Panc1 (cell line): ENCODE measurements around the gene DOK7. TPM values are rescaled to one million over a fixed set of nuclear protein-coding genes. Genes with fewer than 3 reads are reported as not detected.

Experiments
- ATAC-seq: fragments of 200-7000 bp; cut with Tn5 transposase; 2 replicates; pipeline ENCODE4 v1.9.1; 2020; ENCODE audit warnings: mild to moderate bottlenecking, moderate library complexity
- BruUV-seq: library from RNA; stranded (reverse); fragments of 400-500 nt; replicated peaks from 2 replicates; lab custom pipeline; 2021; lab: Mats Ljungman, UMichigan
- CTCF ChIA-PET: fragments of 300-600 bp; sonication (Branson Sonifier 250); formaldehyde crosslinking; loops from one replicate; lab custom pipeline; 2022; ENCODE audit warnings: antibody characterized with exemption; lab: Charles Lee
- POLR2A ChIA-PET: fragments of 300-600 bp; sonication (Branson Sonifier 250); formaldehyde crosslinking; loops from one replicate; lab custom pipeline; 2022; ENCODE audit warnings: antibody characterized with exemption; lab: Charles Lee
- DNase-seq: peaks from one replicate; pipeline ENCODE4 v3.0.0-alpha.2; 2010; ENCODE audit warnings: low read depth, low spot score
- H3K27ac ChIP-seq: 2 replicates; pipeline ENCODE4 v1.5.1; 2011; ENCODE audit warnings: mild to moderate bottlenecking, low read length, inconsistent platforms
- H3K27me3 ChIP-seq: fragments of 200-500 bp; sonication (Bioruptor generic); 2 replicates; pipeline ENCODE4 v1.6.0; 2014; ENCODE audit warnings: low read length, inconsistent platforms; ENCODE audit not compliant: control insufficient read depth, insufficient read depth
- H3K36me3 ChIP-seq: fragments of 200-500 bp; sonication (Bioruptor generic); 2 replicates; pipeline ENCODE4 v1.5.1; 2014; ENCODE audit warnings: inconsistent platforms, mild to moderate bottlenecking, low read length, moderate library complexity; ENCODE audit not compliant: control insufficient read depth, insufficient read depth
- H3K4me1 ChIP-seq: 2 replicates; pipeline ENCODE4 v1.5.1; 2011; ENCODE audit warnings: inconsistent platforms, mild to moderate bottlenecking, low read length, moderate library complexity; ENCODE audit not compliant: control insufficient read depth, insufficient read depth
- H3K4me3 ChIP-seq, 2 experiments: 2 replicates each; pipeline ENCODE4 v1.5.1; 2011 to 2012; ENCODE audit warnings: low read depth in 2 of 2, low read length in 2 of 2, mild to moderate bottlenecking in 2 of 2, inconsistent platforms in 1 of 2, moderate library complexity in 1 of 2
- H3K9me3 ChIP-seq: fragments of 200-500 bp; sonication (Bioruptor generic); 2 replicates; pipeline ENCODE4 v1.5.1; 2014; ENCODE audit warnings: low read depth, mild to moderate bottlenecking, inconsistent platforms, low read length, moderate library complexity; ENCODE audit not compliant: control insufficient read depth, insufficient read depth
- POLR2AphosphoS5 ChIP-seq: IDR thresholded peaks from 2 replicates; pipeline ENCODE4 v1.6.1; 2012; ENCODE audit warnings: mild to moderate bottlenecking, low read depth, low read length, moderate library complexity
- SIN3A ChIP-seq: IDR thresholded peaks from 2 replicates; pipeline ENCODE4 v1.6.1; 2012; ENCODE audit warnings: low read depth, mild to moderate bottlenecking, low read length, moderate library complexity, borderline replicate concordance; ENCODE audit not compliant: insufficient read depth
- TCF7L2 ChIP-seq: IDR thresholded peaks from 2 replicates; pipeline ENCODE4 v1.6.1; 2011; ENCODE audit warnings: mild to moderate bottlenecking, low read depth, low read length, inconsistent platforms
- in situ Hi-C: cut with HindIII; loops from 2 replicates; pipeline ENCODE4 v1.10.0; 2016; ENCODE audit warnings: low sequenced_read_pairs, low pct_unique_long_range_greater_than_20kb
- intact Hi-C: fragments of 100-400 bp; cut with micrococcal nuclease; formaldehyde crosslinking; loops from one replicate; pipeline ENCODE4 v1.10.0; 2022; ENCODE audit not compliant: unreplicated experiment
- total RNA-seq: library from RNA; stranded (reverse); gene quantifications from one replicate; pipeline ENCODE4 v1.2.1, GENCODE V29; 2021; ENCODE audit not compliant: unreplicated experiment
- TF ChIP-seq, protein P1 (sequence below), 2 experiments: IDR thresholded peaks; 2 replicates each; pipeline ENCODE4 v1.6.1; 2011 to 2012; ENCODE audit warnings: low read depth in 2 of 2, control low read depth in 1 of 2, low read length in 1 of 2, mild to moderate bottlenecking in 1 of 2, moderate library complexity in 1 of 2; ENCODE audit not compliant: insufficient read depth in 1 of 2
- TF ChIP-seq, protein P2 (sequence below): fragments of 450-650 bp; IDR thresholded peaks from 2 replicates; pipeline ENCODE4 v1.5.1; 2017; ENCODE audit warnings: mild to moderate bottlenecking

The DOK7 gene
- total RNA-seq, 1 experiment from 2014 or later, result 2.4 TPM

DNA sequence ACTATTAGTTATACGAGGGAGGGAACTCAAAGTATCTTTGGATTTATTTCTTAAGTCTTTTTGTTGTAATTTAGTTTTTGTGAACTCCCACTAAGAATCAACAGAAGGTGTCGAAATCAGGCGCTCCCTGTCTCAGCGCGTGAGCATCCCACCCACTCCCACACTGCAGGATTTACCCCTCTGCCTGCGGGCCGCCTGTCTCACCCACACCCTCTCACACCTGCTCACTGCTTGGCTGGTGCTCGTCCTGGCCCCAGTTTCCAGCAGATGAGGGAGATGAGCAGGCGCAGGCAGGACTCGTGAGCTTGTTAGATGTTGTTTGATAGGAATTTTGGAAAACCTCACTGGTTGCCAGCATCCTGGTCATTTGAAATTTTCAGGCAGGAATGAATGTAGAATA, 42.1 kb upstream of the DOK7 start:
- Histone ChIP-seq H3K27me3 (no peaks in the 10 kb centered on the region), H3K9me3 (no peaks in the 10 kb centered on the region), H3K4me3 (no peak overlapping the region), H3K4me1 (no peaks in the 10 kb centered on the region), H3K27ac (no peak overlapping the region), H3K36me3 (no peaks in the 10 kb centered on the region)
- ChIA-PET POLR2A (no interaction called here), CTCF (no interaction called here)
- no TSS peak for BruUV-seq
- TF ChIP-seq TCF7L2, result no peak
- TF ChIP-seq, protein P1, sequence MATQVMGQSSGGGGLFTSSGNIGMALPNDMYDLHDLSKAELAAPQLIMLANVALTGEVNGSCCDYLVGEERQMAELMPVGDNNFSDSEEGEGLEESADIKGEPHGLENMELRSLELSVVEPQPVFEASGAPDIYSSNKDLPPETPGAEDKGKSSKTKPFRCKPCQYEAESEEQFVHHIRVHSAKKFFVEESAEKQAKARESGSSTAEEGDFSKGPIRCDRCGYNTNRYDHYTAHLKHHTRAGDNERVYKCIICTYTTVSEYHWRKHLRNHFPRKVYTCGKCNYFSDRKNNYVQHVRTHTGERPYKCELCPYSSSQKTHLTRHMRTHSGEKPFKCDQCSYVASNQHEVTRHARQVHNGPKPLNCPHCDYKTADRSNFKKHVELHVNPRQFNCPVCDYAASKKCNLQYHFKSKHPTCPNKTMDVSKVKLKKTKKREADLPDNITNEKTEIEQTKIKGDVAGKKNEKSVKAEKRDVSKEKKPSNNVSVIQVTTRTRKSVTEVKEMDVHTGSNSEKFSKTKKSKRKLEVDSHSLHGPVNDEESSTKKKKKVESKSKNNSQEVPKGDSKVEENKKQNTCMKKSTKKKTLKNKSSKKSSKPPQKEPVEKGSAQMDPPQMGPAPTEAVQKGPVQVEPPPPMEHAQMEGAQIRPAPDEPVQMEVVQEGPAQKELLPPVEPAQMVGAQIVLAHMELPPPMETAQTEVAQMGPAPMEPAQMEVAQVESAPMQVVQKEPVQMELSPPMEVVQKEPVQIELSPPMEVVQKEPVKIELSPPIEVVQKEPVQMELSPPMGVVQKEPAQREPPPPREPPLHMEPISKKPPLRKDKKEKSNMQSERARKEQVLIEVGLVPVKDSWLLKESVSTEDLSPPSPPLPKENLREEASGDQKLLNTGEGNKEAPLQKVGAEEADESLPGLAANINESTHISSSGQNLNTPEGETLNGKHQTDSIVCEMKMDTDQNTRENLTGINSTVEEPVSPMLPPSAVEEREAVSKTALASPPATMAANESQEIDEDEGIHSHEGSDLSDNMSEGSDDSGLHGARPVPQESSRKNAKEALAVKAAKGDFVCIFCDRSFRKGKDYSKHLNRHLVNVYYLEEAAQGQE (IDR thresholded peaks at IDR 0.05; ENCODE audit: insufficient read depth in 1 of 2, low read depth in 2 of 2, low read length in 1 of 2), result no peak
- no peak for TF ChIP-seq POLR2AphosphoS5
- TF ChIP-seq SIN3A, result no peak
- TF ChIP-seq, protein P2, sequence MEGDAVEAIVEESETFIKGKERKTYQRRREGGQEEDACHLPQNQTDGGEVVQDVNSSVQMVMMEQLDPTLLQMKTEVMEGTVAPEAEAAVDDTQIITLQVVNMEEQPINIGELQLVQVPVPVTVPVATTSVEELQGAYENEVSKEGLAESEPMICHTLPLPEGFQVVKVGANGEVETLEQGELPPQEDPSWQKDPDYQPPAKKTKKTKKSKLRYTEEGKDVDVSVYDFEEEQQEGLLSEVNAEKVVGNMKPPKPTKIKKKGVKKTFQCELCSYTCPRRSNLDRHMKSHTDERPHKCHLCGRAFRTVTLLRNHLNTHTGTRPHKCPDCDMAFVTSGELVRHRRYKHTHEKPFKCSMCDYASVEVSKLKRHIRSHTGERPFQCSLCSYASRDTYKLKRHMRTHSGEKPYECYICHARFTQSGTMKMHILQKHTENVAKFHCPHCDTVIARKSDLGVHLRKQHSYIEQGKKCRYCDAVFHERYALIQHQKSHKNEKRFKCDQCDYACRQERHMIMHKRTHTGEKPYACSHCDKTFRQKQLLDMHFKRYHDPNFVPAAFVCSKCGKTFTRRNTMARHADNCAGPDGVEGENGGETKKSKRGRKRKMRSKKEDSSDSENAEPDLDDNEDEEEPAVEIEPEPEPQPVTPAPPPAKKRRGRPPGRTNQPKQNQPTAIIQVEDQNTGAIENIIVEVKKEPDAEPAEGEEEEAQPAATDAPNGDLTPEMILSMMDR, result no peak
- intact Hi-C loops, result no loop called here
- in situ Hi-C loops, result no loop called here
- ATAC-seq (no peak), DNase-seq (no peak)

DNA sequence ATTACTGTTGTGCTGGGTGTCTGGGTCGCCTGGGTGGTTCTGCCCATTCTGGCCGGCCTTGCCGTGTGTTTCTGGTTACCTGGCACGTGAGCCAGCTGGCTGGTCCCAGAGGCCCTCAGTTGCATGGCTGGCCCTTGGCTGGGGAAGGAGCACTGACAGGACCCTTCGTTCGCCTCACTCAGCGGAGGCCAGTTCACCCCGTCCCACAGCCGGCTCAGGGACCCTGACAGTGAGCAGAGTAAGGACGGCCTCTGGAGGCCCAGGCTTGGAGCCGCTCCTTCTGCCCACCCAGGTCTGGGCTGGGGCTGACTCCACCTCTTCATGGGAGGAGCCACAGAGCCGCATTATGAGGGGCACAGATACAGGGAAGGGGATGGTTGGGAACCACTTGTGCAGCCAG, 41.6 kb upstream of the DOK7 start:
- POLR2A ChIA-PET, result no interaction called here
- no peak for DNase-seq
- Histone ChIP-seq H3K36me3 (no peaks in the 10 kb centered on the region), H3K9me3 (no peaks in the 10 kb centered on the region), H3K4me1 (no peaks in the 10 kb centered on the region), H3K27ac (no peak overlapping the region), H3K4me3 (no peak overlapping the region), H3K27me3 (no peaks in the 10 kb centered on the region)
- no peak for ATAC-seq
- in situ Hi-C loops, result no loop called here
- BruUV-seq, result no TSS peak
- CTCF ChIA-PET, result no interaction called here
- TF ChIP-seq, protein P1 (IDR thresholded peaks at IDR 0.05; ENCODE audit: insufficient read depth in 1 of 2, low read depth in 2 of 2, low read length in 1 of 2), result no peak
- no peak for TF ChIP-seq POLR2AphosphoS5
- TF ChIP-seq, protein P2, result no peak
- TF ChIP-seq TCF7L2, result no peak
- TF ChIP-seq SIN3A, result no peak
- intact Hi-C loops, result no loop called here
